ENCODE measurements around the gene MLXIP. TPM values are rescaled to one million over a fixed set of nuclear protein-coding genes. Genes with fewer than 3 reads are reported as not detected.
"Not testable (repeated sequence)": the region's sequence is repeated elsewhere in the genome, so short reads cannot be mapped to it uniquely, and the experiment has no call there.

Gene MLXIP
- polyA plus RNA-seq, 5 donors = 55.8 to 87.5 (median 83.7) TPM

DNA sequence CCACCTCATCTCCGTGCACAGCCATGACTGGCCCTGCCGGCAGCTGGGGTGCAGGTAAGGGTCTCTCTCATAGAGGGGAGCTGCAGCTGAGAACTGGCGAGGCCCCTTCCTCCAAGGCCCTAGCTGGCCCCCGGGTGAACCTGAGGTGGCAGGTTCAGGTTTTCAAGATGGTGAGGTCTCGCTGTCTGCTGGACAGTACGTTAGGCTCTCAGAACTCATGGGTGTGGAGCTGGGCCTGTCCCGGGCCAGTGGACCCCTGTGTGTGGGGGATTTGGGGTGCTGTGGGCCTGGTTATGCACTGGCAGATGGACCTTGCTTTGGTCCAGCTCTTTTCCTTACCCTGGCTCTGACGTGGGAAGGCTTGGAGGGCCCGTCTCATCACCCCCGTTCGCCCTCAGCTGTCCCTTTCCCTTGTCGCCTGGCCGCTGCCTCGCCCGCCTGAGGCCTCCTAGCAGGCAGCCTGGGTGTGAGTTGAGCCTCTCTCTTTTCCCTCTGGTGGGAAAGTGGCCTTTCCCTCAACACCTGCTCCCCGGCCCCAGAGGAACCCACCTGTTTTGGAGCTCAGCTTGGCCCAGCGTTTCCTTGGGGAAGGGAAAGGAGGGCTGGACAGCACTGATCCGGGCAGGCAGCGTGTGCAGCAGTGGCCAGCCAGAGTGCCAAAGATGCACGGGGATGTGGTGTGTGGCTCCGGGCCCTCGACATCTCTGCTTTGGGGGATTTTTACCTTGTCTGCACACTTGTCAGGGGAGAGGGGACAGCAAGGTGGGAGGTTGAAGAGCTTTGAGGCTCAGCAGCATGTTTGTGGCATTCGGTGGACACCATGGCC lies 67.2 kb downstream of the MLXIP start:
- DNase-seq = no peak

GRCh38 chr12:122147514-122148290 lies 69.1 kb downstream of the MLXIP start:
- DNase-seq = no peak

DNA sequence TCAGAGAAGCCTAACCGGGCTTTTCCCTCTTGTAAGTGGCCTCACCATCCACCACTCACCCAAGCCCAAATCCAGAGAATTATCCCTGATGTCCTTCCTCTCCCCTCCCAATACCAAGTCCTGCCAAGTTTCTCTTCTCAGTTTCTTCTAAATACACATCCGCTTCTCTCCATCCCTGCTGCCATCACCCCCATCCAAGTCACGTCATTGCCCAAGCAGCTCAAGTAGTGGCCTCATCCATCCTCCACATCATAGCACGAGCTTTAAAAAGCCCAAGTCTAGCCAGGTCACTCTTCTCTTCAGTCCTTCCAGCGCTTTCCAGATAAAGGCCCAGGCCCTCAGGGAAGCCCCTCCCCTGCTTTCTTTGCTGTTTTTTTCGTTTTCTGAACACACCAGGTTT lies 70.1 kb downstream of the MLXIP start:
- peak; percentile 18 to 26 for DNase-seq

GRCh38 chr12:122150127-122150681 lies 71.6 kb downstream of the MLXIP start:
- DNase-seq = no peak

DNA sequence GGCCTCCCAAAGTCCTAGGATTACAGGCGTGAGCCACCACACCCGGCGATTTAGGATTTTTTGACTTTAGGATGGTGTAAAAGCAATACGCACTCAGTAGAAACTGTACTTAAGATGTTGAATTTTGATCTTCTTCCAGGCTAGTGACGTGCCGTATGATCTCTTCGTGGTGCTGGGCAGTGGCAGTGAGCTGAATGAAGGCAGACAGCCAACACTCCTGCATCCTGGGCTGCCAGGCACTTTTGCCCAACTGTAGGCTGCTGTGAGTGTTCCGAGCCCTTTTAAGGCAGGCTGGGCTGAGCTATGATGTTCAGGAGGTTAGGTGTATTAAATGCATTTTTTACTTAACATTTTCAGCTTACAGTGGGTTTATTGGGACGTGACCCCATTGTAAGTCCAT lies 74.2 kb downstream of the MLXIP start:
- no peak for DNase-seq

DNA sequence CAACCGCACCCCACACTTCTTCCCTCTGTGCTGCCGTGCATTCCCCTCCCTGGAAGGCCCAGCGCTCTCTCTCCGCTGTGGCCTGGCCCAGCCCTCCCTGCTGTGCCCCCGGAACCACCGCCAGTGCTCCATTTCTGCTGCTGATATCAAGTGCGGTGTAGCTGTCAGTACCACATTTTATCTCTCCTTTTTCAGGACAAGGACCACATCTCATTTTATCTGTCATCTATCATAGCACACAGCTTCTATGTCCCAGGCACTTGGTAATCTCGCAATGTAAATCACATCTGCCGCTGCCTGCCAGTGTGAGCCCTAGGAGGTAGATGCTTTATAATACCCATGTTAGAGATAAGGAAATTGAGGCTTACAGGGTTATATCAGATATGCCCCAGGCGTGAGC lies 77.1 kb downstream of the MLXIP start:
- no peak for DNase-seq

DNA sequence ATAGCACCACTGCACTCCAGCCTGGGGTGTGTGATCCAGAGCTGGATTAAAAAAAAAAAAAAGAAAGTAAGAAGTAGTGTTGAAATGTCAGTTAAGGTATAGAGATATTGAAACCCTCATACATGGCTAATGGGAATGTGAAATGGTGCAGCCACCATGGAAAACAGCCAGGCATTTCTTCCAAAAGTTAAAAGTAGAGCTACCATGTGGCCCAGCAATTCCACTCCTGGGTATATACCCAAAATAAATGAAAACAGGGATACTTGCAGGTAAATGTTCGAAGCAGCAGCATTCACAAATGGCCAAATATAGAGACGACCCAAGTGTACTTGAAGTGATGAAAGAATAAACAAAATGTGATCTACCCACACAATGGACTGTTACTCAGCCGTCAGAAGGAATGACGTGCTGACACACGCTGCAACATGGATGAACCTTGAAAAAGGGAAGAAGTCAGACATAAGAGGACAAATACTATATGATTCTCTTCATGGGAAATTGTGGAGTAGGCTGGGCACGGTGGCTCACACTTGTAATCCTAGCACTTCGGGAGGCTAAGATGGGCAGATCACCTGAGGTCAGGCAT lies 80.2 kb downstream of the MLXIP start:
- no peak for DNase-seq

- no peak for DNase-seq
These were observed 81.3 kb downstream of the MLXIP start for GRCh38 chr12:122159882-122160281.

GRCh38 chr12:122160761-122161160 lies 82.2 kb downstream of the MLXIP start:
- no peak for DNase-seq

DNA sequence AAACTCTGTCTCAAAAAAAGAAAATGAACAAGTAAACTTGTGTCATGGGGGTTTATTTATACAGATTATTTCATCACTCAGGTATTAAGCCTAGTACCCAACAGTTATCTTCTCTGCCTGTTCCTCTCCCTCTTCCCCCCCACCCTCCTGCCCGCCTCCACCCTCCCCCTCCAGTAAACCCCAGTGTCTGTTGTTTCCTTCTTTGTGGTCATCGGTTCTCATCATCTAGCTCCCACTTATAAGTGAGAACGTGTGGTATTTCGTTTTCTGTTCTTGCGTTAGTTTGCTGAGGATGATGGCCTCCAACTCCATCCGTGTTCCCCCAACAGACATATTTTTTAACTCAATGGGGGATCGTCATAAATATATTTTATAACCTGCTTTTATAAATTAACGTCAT lies 83.1 kb downstream of the MLXIP start:
- DNase-seq = no peak

DNA sequence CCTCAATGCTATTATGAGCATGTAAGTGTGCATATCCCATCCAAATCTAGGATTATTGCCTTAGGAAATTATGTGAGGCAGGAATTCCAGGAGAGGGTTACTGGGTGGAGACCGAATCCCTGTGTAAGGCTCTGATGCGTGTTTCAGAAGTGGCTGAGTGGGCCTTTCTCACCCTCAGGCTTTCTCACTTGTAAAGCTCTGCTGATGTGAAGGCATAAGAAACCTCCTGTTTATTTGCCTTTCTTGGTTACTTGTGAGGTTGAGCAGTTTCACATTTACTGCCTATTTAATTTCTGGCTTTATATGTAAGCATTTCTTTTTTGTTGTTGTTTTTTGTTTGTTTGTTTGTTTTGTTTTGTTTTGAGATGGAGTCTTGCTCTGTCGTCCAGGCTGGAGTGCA lies 84.4 kb downstream of the MLXIP start:
- no peak for DNase-seq

DNA sequence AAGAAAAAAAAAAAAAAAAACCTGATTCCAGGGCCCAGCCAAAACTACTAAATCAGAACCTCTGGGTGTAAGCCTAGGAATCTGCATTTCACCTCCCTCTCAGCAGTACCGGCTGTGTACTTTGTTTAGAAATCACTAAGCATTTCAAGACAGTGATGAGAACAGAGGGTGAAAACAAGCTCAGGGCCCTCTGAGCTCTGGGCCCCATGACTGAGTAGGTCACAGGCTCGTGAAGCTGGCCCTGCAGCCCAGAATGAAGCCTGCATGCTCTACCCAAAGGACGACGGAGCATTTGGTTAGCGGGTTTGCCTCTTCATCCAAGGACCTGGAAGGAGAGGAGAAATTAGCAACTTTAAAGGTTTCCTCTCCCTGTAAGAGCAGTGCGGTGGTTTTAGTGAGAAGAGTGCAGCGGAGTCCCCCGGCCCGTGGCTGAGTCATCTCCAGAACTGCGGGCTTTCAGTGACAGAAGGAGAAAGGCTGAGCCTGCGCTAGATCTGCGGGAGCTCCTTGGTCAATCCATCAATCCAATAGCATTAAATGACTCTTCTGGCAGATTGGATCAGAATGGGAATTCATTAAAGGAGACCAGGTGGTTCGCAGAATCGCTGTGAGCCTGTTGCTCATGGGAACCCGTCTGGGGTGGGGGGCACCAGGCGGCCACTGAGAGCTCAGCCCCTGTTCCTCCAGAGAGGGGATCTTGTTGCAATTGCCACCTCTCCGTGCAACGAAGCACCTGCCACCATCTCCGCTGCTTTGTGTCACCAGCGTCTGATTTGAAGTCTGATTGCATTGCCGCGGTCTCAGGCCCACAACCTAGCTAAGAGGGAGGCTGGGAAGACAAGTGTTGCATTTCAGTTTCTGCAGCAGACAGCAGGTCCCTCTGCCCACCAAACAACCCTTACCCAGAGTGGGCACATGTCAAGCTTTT lies 88.1 kb downstream of the MLXIP start:
- DNase-seq = no peak

DNA sequence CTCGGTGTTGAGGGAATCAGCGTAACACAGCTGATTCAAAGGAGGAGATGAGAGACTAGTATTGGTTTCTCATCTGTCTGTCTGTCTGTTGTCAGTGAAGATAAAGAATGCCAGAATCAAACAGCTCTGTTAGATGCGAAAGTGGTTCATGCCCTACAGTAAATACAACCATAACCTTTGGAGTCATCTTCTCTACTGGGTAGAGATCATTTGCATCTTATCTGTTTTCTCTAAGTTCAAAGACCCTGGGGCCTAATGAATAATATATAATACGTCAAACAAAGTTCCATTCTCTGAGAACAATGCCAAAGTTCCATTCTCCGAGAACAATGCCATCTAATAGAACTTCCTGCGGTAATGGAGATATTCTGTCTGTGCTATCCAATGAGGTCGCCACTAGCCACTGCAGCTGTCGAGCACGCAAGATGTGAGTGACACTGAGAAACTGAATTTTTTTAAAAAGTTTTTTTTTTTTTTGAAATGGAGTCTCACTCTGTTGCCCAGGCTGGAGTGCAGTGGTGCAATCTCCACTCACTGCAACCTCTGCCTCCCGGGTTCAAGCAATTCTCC lies 88.9 kb downstream of the MLXIP start:
- no peak for DNase-seq

- DNase-seq = no peak
These were observed 89.9 kb downstream of the MLXIP start for GRCh38 chr12:122168492-122168891.

DNA sequence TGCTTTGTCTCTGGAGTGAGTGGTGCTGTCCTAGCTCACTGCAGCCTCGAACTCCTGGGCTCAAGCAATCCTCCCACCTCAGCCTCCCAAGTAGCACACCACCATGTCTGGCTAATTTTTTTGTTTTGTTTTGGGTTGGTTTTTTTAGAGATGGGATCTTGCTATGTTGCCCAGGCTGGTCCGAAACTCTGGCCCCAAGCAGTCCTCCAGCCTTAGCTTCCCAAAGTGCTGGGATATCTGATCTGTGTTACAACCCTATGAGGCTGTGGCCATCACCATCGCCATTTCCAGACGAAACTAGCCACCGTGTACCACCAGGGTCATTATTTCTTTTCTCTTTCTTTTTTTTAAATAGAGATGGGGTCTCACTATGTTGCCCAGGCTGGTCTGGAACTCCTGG lies 92.8 kb downstream of the MLXIP start:
- no peak for DNase-seq

- DNase-seq = no peak
These were observed 93.8 kb downstream of the MLXIP start for GRCh38 chr12:122172262-122172939.

GRCh38 chr12:122174155-122174845 lies 95.7 kb downstream of the MLXIP start, which contains the start of gene IL31:
TSS of gene IL31 (minus strand) at chr12:122174221. CDS start at chr12:122174172, 49 bp downstream.
- no peak for DNase-seq

DNA sequence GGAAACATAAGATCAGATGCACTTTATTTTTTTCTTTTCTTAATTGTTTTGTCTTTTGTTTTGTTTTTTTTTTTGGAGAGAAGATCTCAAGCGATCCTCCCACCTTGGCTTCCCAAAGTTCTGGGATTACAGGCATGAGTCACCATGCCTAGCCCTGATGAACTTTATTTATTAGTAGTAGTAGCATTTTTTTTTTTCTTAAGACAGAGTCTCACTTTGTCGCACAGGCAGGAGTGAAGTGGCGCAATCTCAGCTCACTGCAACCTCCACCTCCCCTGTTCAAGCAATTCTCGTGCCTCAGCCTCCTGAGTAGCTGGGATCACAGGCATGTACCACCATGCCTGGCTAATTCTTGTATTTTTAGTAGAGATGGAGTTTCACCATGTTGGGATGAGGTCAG lies 97.9 kb downstream of the MLXIP start:
- DNase-seq = not testable (repeated sequence)

DNA sequence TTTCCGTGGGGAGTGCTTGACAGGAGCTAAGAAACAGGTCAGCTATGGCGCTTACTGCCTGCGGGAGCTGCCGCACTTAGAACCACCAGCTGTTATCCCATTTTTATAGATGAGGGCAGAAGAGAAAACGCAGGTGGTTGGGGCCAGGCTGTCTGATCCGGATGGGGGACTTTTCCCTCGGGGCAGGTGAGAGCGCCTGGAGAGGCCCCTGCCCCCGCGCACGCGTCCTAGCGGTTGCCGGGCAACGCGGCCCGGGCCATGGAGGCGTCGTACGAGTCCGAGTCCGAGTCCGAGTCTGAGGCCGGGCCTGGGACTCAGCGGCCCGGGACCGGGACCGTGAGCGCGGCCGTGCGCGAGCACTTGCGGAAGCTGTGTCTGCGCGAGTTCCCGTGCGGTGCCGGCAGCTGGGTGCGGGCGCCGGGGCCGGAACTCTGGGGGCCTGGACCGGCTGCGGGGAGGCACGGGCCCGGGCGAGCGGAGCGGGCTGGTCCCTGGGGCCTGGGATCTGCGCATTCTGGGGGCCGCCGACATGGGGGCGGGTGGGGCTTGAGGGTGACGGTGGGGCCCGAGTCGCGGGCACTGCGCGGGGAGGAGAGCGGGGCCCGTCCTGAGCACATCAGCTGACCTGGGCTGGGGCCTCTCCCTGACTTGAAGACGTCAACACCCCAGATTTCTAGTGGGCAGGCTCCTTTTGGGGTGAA lies 104.5 kb downstream of the MLXIP start, which contains the start of gene LRRC43:
TSS of gene LRRC43 (plus strand) at position 237 of the 701 bp plus-strand sequence. CDS start at position 259, 22 bp downstream.
- DNase-seq = peak in 1 of 2 donors; percentile 31
